Stimulated activated CD8-positive, alpha-beta memory T cell treated with anti-CD3 and anti-CD28 coated beads, Interleukin-2, amount 100 ng/mL, for 48 hours (primary cell): Measurements from ENCODE around the gene ZCCHC8.
A peak's percentile ranks its signal among the peaks of the same experiment; 100 is the strongest.
"Not testable (repeated sequence)": the region's sequence is repeated elsewhere in the genome, so short reads cannot be mapped to it uniquely, and the experiment has no call there.

Experiments
- DNase-seq, 2 donors: peaks; one replicate each; pipeline ENCODE4 v3.0.0-alpha.2; 2020; ENCODE audit warnings: low read depth in 2 of 2

The ZCCHC8 gene

GRCh38 chr12:122500685-122501488, at the start of gene ZCCHC8:
Gene ZCCHC8 (minus strand): TSS chr12:122500932. CDS start chr12:122500840, 92 bp downstream.
- peak; percentile 94 to 97 for DNase-seq

GRCh38 chr12:122547330-122547729, 46.6 kb upstream of the ZCCHC8 start:
- DNase-seq: no peak

GRCh38 chr12:122545855-122546254, 45.1 kb upstream of the ZCCHC8 start:
- no peak for DNase-seq

GRCh38 chr12:122544537-122544936, 43.8 kb upstream of the ZCCHC8 start:
- no peak for DNase-seq

GRCh38 chr12:122538496-122538895, 37.8 kb upstream of the ZCCHC8 start:
- no peak for DNase-seq

- DNase-seq: no peak
These were observed 36.3 kb upstream of the ZCCHC8 start for GRCh38 chr12:122537021-122537420.

- DNase-seq: no peak
These were observed 33.1 kb upstream of the ZCCHC8 start for GRCh38 chr12:122533856-122534255.

GRCh38 chr12:122528992-122529391, 28.3 kb upstream of the ZCCHC8 start:
- DNase-seq: no peak

- DNase-seq: no peak
These were observed 27.9 kb upstream of the ZCCHC8 start for GRCh38 chr12:122528582-122528981.

GRCh38 chr12:122527478-122527944, 26.8 kb upstream of the ZCCHC8 start:
- DNase-seq: peak in 1 of 2 donors; percentile 27

- peak; percentile 86 to 94 for DNase-seq
These were observed 26.1 kb upstream of the ZCCHC8 start, which contains the start of the genes KNTC1 and RSRC2 for GRCh38 chr12:122526683-122527477. Gene KNTC1 (plus strand): TSS chr12:122527249. CDS start chr12:122530064, 2,815 bp downstream. Gene RSRC2 (minus strand): TSS chr12:122526936. CDS start chr12:122526853, 83 bp downstream.

GRCh38 chr12:122523846-122524718, 23.4 kb upstream of the ZCCHC8 start:
- no peak for DNase-seq

- no peak for DNase-seq
These were observed 22.5 kb upstream of the ZCCHC8 start for GRCh38 chr12:122523280-122523679.

GRCh38 chr12:122520676-122521075, 19.9 kb upstream of the ZCCHC8 start:
- DNase-seq: no peak

GRCh38 chr12:122519418-122519817, 18.7 kb upstream of the ZCCHC8 start:
- no peak for DNase-seq

- no peak for DNase-seq
These were observed 18.2 kb upstream of the ZCCHC8 start for GRCh38 chr12:122518908-122519307.

GRCh38 chr12:122517877-122518276, 17.1 kb upstream of the ZCCHC8 start:
- no peak for DNase-seq

- DNase-seq: no peak
These were observed 16.0 kb upstream of the ZCCHC8 start for GRCh38 chr12:122516544-122517361.

GRCh38 chr12:122515275-122515674, 14.5 kb upstream of the ZCCHC8 start:
- DNase-seq: no peak

GRCh38 chr12:122513660-122514059, 12.9 kb upstream of the ZCCHC8 start:
- no peak for DNase-seq

- not testable (repeated sequence) for DNase-seq
These were observed 12.3 kb upstream of the ZCCHC8 start for GRCh38 chr12:122513028-122513427.
